T-helper 9 cell (primary cell): ENCODE results near the gene GPR152.

Experiments
- DNase-seq: peaks from one replicate; pipeline ENCODE4 v3.0.0-alpha.2; 2020
- total RNA-seq, 2 donors: gene quantifications; one replicate each; lab custom pipeline; 2026; lab: John Stamatoyannopoulos, UW

GPR152 gene
- 0 to 0.28 reads per million in 2 donors for total RNA-seq

DNA sequence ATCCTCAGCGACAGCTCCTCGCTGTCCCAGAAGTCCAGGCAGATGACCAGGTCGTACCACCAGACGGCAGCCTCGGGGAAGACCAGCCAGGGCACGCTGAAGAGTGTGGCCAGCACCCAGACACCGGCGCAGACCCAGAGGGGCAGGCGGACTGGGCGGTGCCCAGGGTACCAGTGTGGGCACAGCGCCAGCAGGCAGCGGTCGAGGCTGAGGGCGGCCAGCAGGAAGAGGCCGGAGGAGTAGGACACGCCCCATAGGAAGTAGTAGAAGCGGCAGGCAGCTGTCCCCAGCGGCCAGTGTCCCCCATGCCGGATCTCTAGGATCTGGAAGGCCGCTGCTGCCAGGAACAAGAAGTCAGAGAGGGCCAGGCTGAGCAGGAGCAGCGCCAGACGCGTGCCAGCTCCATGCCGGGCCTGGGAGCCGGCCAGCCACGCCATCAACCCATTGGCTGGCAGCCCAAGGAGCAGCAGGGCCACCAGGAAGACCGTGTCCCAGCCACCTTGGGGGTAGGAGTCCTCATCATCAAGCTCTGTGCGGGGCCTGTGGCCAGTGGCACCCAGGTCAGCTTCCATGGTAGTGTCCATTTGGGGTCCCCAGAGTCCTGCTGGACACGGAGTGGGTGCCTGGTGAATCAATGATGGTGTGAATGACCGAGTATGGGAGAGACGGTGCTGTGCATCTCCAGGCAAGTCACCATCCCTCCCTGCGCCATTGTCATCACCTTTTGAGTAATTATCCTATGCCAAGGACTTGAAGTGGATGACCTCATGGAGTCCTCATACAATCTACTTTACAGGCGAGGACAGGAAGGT is at the start of gene GPR152:
Gene GPR152, minus strand, starts transcription at position 589 of the 812 bp plus-strand sequence. Its CDS starts 5 bp downstream, at position 584.
- no peak for DNase-seq

- DNase-seq = no peak
Observed at GRCh38 chr11:67501854-67502253, 49.3 kb upstream of the GPR152 start.

- DNase-seq = no peak
Observed at GRCh38 chr11:67500831-67501715, 48.5 kb upstream of the GPR152 start.

- no peak for DNase-seq
Observed at GRCh38 chr11:67500484-67500821, 47.9 kb upstream of the GPR152 start.

DNA sequence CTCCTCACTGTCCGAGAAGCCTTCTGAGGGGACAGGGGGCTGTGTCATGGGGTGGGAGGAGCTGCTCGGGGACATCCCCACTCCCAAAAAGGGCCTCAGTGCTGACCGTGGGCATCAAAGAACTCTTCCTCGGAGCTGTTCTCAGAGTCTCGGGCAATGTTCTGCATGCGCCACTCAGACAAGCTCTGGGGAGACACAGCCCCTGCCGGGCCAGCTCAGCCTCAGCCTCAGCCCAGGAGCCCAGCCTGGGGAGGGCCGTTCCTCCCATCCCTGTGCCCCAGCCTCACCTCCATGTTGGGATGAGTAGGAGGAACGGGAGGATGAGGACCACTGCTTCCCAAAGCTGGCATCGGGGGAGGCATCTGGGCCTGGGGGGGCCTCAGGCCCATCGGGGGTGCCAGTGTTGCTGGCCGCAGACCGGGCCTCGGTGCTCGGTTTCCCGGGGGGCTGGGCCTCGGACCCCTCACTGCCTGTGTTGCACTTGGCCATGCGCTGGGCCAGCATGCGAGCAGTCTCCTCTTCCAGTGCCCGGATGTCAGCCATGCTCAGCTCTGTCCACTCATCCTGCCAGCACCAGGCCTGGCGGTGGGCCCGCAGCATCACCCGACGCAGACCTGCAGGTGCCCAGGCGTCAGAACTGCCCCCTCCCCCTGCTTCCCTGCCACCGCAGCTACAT is 47.4 kb upstream of the GPR152 start:
- DNase-seq = no peak

DNA sequence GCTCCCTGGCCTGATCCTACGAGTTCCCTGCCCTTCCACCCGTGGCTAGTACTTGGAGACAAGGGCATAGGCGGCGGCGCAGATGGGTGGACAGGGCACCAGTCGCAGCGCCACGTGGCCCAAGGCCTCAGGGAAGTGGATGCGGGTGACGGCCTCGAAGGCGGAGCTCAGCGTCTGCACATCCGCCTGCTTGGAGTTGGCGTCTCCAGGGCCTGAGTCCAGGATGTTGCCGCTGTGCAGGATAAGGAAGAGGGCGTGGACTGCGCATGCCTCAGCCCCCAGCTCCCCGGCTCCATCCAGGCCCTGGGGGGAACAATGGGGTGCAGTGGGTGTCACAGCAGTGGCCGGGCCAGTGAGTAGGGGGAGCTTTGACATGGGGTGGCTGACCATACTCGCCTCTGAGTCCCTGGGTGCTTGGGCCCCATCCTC is 46.0 kb upstream of the GPR152 start:
- DNase-seq = no peak

DNA sequence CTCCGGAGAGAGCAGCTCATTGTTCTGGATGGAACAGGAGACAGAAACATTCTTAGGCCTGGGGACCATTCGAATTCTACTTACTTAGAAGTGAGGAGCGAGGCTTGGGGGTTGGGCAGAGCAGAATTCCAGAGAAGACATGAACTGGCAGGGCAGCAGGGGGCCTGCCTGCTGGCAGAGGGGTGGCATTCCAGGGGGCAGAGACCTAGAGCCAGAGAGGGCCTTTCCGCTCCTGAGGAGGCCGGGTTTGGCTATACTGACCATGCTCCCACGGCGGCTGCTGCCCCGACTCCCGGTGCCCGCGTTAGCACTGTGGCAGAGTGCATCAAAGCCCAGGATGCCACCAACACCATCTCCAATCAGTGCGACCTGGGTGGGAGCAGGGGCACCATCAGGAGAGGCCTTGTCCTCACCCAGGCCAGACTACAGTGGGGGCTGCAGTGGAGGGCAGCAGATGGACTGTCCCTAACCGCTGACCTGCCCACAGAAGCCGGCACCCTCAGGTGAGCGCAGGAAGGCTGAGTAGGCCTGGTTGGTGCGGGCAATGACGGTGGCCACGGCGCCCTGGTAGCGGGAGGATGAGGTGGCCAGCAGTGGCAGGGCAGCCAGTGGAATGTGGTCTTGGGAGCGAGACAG is 45.2 kb upstream of the GPR152 start:
- DNase-seq = no peak

DNA sequence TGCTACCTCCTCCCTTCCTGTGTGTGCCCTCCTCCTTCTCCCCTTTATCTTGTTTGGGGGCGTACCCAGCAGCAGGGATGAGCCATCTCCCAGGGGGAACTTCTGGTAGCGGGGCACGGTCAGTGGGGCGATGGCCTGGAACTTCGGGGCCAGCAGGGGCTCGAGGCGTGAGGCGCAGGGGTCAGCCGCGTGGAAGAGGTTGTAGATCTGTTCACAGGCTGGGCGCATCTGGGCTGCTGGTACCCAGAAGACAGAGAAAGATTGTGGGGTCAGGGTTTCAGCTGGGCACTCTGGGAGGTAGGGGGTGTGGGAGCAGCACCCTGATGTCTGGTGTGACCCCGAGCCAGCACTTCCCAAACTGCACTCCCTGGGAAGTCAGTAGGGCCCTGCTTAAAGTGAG is 43.6 kb upstream of the GPR152 start:
- DNase-seq = no peak

GRCh38 chr11:67495234-67496005 is 42.9 kb upstream of the GPR152 start:
- no peak for DNase-seq

DNA sequence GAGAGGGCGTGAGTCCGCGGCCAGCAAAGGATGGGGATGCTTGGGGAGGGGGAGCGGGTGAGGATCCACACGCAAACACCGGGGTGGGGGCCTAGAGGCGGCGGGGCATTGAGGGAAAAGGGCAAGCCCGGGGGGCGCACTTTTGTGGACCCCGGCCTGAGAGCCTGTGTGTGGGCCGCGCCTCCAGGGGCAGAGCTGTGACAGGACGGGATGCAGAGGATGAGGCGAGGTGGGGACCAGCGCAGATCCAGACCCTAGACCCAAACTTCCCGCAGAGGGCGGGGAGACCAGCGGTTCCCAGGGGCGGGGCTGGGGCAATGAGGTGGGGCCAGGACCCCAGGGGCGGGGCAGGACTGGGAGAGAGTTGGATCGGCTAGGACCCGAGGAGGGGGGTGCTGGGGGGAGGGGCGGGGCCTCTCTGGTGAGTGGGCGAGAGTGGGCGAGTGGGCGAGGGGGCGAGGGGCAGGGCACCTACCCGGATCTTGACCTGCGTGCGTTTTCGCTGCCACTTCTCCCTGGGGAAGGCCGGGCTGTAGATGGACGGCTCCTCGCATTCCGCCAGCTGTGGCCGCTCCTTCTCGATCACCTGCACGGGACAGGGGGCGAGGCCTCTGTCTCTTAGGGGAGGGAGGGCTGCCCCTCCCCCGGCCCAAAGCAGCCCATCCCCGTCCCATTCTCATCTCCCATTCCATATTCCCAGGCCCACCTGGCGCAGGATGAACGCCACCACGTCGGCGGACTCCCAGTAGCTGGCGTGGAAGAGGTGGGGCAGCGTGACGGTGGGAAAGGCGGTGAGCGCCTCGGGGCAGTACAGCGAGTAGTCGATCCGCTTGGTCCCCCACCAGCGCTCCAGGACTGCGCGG is 42.1 kb upstream of the GPR152 start:
- DNase-seq = no peak

DNA sequence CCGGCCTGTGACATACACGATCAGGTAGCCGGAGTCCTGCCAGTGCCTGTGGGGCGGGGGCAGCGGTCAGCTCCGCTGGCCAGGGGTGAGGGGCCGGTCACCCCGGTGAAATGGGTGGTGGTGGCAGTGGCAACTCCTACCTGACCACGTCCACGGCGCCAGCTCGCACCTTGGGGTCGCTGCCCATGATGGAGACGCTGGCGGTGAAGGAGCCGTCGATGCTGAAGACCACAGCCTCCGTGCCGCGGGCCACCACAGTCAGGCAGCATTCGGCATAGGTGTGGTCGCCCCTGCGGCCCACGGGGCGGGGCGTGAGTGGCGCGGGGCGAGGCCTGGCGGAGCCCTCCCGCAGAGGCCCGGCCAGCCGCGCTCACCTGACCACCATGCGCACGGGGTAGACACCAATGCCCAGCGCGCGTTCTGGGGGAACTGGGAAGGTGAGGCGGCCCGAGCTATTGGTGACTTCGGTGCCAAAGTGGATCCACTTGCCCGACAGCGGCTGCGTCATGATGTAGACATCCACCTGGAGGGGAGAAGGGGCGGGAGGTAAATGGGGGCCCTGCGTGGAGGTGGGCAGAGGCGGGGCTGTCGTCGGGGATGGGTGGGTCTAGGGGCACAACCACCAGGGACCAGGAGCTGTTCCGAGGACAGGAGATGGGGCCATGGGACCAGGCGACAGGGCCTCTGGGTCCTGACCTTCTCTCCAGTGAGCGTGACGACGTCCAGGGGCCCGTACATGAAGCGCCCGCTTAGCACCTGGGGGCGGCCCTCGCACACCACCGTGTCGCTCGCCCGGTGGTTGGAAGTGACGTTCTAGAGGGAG is 41.2 kb upstream of the GPR152 start:
- no peak for DNase-seq

- DNase-seq = no peak
Observed at GRCh38 chr11:67492801-67493547, 40.4 kb upstream of the GPR152 start.

DNA sequence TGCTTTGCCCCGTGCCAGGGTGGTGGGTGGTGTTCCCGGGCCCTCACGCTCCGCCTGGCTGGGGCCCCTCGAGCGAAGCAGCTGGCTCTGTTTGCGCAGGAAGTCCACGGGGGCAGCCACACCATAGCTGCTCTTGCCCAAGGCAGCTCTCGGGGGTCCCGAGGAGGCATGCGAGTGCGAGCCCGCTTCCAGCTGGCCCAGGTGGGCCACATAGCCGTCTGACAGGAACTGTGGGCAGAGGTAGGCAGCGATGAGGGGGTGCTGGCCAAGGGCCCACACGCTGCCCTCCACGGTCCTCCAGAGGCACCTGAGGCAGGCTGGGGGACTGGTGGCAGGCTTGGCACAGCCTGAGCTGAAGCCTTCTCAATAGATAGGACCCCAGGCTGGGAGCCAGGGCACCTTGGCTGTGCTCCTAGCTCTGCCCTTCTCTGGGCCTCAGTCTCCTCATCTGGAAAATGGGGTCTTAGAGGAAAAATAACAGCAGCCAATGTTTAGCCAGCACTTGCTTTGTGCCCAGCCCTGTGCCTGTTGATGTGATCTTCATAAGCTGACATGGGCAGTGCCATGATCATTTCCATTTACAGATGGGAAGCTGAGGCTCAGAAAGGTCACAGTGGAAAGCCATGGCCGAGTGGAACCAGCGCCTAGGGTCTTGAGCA is 39.7 kb upstream of the GPR152 start:
- DNase-seq = no peak

GRCh38 chr11:67491276-67492068 is 38.9 kb upstream of the GPR152 start:
- DNase-seq = no peak

DNA sequence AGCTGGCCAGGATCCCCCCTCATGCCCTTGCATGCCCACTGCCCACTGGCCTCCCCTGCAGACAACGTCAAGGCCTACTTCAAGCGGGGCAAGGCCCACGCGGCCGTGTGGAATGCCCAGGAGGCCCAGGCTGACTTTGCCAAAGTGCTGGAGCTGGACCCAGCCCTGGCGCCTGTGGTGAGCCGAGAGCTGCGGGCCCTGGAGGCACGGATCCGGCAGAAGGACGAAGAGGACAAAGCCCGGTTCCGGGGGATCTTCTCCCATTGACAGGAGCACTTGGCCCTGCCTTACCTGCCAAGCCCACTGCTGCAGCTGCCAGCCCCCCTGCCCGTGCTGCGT is 38.2 kb upstream of the GPR152 start:
- no peak for DNase-seq

GRCh38 chr11:67489885-67490726 is 37.6 kb upstream of the GPR152 start:
- no peak for DNase-seq
